NCI-H2081 treated with DMSO at 0.1 percent for 48 hours (cell line): ENCODE measurements around the gene ZBED5.
A peak's percentile ranks its signal among the peaks of the same experiment; 100 is the strongest.
"Not testable (repeated sequence)": the region's sequence is repeated elsewhere in the genome, so short reads cannot be mapped to it uniquely, and the experiment has no call there.

Experiments used
- DNase-seq: peaks from one replicate; lab custom pipeline; 2025; lab: John Stamatoyannopoulos, UW

ZBED5 gene

GRCh38 chr11:10838083-10838482, 19.8 kb downstream of the ZBED5 start:
- DNase-seq = no peak

DNA sequence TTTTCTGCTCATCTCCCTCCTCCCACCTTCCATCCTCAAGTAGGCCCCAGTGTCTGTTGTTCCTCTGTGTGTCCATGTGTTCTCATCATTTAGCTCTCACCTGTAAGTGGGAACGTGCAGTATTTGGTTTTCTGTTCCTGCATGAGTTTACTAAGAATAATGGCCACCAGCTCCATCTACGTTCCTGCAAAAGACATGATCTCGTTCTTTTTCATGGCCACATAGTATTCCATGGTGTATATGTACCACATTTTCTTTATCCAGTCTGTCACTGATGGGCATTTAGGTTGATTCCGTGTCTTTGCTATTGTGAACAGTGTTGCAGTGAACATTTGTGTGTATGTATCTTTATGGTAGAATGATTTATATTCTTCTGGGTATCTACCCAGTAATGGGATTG, 21.0 kb downstream of the ZBED5 start:
- not testable (repeated sequence) for DNase-seq

GRCh38 chr11:10829139-10829538, 28.7 kb downstream of the ZBED5 start:
- DNase-seq = no peak

GRCh38 chr11:10828402-10828801, 29.5 kb downstream of the ZBED5 start:
- no peak for DNase-seq

DNA sequence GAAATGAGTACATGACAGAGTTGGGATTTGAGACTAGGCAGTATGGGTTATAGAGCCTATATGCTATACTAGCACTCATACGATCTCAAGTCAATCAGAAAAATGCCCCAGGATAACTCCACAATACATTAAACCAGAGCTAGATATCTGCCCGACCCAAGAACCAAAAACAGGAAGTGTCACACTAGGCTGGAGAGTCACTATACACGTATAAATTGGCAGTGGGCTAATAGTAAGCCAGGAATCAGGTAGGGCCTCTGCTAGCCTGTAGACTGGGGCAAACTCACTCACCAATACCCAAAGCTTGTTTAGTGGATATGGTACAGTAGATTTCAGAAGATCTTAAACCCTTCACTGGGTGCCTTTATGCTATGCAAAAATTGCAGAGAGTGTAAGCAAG, 33.0 kb downstream of the ZBED5 start:
- DNase-seq = no peak

DNA sequence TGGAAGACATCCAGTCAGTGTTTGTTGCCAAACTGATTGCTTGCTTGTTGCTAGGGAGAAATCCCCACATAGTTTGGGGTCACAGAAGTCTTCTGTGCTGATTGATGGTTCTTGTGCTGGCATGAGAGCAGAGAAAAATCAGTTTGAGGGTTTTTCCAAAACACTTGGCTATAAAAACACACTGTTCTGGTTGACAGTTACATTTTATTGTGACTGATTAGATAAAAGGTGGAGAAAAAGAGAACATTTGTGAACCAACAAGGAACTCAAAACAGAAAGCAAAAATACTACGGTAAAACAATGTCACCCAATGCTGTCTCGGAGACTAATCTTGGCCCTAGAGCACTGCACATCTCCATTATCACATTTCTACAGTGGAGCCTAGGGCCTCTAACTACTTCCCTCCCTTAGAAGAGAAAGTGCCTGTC, 34.7 kb downstream of the ZBED5 start:
- DNase-seq = no peak

DNA sequence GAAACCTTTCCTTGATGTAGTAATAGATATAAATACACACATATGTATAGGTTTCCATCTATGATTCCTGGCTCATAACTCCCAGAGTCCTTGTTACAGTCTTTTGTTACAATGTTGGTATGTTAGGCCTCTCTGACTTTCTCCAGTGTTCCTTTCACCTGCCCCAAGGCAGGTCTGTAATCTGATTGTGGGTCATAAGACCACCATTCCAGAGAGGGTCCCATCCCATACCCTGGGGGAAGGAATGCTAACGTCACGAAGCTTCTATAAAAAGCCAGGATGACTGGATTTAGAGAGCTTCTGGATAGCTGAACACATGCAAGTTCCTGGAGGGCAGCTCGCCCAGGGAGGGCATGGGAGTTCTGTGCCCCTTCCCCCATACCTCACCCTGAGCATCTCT, 35.4 kb downstream of the ZBED5 start:
- DNase-seq = not testable (repeated sequence)

GRCh38 chr11:10818594-10818993, 39.3 kb downstream of the ZBED5 start:
- DNase-seq = no peak

DNA sequence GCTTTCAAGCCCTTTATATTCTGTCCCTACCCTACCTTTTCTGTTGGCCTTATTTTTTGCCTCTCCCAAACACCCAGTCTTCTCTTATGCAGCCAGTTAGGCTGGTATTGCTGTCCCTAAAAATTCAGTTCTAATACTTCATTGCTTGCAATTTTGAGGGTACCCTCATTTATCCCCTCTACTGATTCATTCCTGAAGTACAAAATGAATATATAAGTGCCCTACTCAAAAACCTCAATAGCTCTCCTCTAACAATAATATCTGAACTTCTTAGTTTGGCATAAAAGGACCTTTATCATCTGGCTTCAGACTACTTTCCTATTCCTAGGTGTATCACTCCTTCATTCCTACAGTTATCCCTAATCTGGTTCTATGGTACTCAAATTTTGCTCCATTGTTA, 43.9 kb downstream of the ZBED5 start:
- no peak for DNase-seq

- no peak for DNase-seq
These were observed 48.3 kb downstream of the ZBED5 start for GRCh38 chr11:10809373-10810160.

DNA sequence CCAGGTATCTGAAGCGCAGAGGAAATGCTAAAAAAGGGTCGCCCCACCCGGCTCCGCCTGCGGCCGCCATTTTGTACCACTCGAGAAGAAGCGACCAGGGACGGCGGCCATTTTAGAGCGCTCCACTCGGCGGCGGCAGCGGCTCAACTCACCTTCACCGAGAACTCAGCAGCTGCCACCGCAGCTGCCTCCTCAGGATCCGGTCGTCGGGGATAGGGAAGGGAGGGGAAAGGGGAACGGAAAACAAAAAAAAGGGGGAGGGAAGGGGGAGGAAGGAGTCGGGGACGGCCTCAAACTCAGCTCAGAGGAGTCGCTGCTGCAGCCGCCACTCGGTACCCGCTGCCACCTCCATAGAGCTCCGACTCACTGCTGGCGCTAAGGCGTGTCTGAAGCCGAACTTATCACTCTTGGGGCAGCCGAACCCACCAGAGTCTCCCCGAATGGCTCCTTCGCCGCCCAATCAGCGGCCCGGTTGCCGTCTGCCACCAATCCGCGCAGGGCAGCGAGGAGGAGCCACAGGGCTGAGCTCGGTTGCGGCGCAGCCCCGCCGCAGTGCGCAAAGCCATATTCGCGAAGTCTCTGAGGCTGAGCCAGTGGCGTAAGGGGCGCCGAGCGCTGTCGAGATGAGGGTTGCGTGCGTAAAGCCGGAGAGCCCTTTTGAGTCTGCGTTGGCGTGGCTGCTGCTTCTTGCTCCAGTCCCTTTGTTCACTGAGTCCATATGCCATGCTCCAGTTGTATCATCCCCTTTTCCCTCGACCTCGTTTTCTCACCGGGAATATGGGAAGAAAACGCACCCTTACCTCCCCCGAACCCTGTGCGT, 49.1 kb downstream of the ZBED5 start, which contains the start of gene EIF4G2:
Gene EIF4G2 (minus strand): TSS at position 374 of the 820 bp plus-strand sequence.
- peak; percentile 92 for DNase-seq

DNA sequence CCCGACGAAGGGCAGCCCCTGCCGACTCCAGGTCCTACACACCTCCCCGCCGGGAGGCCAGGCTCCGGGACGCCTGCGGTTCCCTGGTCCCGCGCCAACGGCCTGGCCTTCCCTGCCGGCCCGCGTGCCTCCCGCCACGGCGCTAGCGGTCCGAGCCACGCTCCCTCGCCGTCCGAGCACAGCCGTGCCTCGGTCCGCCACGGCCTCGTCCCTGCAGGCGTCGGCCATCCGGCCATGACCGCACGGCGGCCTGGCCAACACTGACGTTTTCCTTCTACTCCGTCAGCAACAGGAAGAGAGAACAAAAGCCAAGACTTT, 49.7 kb downstream of the ZBED5 start:
- DNase-seq = no peak

DNA sequence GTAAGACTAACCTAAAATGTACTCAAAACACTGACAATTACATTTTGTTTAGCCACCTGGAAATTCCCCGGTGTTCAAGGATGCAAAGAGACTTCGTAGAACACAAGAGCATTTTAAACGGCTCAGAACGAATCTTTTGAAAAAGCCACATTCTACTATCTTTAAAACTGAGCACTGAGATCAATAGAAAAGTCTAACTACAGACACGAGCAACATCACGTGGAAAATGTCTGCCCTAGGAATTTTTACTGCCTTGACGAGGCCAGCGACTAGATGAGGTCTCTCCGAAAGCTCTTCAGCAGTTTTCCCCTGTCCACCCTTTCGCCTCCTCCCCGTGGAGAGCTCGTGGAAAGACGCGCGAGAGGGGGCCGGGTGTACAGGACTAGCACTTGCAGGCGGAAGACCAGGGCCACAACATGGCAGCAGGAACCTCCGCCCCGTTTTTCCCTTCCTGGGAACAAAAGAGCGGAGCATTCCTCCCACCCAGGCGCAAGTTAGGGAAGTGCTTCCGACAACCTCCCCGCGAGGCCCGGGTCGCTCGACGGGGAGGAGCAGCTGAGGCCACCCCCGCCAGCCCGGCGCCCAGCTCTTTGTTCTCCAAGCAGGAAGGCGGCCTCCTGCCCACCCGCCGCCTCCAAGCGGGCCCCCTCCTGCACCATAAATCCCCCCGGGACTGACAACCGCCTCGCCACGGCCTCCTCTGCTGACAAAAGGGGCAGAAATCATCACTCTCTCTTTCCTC, 50.2 kb downstream of the ZBED5 start:
- DNase-seq = no peak

DNA sequence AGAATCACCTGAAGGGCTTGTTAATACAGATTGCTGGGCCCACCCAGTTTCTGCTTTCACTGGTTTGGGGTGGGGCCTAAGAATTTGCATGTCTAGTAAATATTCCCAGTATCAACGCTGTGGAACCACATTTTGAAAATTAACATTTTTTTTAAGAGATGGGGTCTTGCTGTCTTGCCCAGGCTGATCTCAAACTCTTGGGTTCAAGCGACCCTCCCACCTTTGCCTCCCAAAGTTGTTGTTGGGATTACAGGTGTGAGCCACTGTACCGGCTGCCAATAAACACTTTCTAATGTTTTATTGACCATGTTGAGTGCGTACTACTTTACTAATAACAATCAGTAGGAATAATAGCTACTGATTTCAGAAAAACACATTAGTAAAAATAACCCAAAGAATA, 51.6 kb downstream of the ZBED5 start:
- DNase-seq = no peak

DNA sequence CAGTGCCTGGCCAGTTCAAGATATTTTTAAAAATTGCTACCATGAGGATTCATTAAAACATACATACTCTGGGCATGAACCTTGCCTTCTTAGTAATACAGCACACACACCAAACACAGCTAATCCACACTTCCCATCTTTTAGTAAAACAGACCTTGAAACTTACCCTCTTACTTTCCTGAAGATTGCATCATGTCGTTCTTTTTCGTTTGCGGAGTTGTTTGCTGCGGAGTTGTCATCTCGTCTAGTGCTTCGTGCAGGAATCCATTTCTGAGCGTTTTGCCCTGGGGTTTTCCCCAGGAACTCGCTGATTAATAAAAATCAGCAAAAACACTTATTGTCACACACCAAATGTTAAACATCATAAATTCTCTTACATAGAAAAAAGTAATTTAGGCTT, 52.1 kb downstream of the ZBED5 start:
- no peak for DNase-seq

DNA sequence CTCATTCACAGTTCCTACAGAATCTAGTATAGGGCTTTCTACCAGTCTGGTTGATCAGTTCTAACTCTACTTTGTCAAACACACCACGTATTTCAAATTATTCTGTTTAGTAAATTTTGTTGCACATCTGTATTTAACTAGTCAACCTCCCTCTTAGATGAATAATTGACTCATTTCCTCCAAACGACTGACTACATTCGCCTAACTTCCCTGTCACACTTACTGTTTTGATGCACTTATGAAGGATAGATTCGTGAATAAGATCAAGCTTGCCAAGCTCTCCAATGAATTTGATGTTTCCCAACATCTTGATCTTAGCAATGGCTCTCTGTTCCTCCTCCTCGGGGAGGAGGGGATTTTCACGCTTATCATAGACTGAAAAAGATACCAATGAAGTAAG, 54.2 kb downstream of the ZBED5 start:
- DNase-seq = no peak
